ENCODE data around the gene CSMD2. TPM values are rescaled to one million over a fixed set of nuclear protein-coding genes. Genes with fewer than 3 reads are reported as not detected.

Gene CSMD2
- polyA plus RNA-seq, 1 experiment, result 2.3 TPM

DNA sequence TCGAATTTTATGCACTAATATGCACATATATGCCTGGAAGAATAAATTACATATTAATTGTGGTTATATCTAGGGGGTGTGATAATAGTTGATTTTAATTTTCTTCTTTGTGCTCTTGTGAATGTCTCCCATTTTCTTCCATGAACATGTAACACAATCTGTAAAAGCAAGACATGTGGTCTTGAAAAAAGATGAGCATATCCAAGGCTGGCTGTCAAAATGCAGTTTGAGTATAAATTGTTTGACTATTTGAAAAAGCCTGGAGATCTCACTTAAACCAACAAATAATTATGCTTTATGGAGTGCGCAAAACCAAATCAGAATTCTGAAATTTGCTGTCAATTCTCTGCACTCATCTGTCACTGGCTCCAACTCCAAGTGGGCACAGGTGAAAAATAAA lies 157.3 kb downstream of the CSMD2 start:
- Histone ChIP-seq H3K27me3 (ENCODE audit: control insufficient read depth, insufficient read depth, low read length) (no peaks in the 10 kb centered on the region), H3K9me3 (ENCODE audit: control insufficient read depth, insufficient read depth, low read length) (no peaks in the 10 kb centered on the region), H3K4me3 (ENCODE audit: low read depth, low read length) (no peak overlapping the region), H3K27ac (ENCODE audit: low read depth, low read length) (no peak overlapping the region)
- ChIA-PET CTCF (no interaction called here), POLR2A (no interaction called here)
- TF ChIP-seq, protein P1, sequence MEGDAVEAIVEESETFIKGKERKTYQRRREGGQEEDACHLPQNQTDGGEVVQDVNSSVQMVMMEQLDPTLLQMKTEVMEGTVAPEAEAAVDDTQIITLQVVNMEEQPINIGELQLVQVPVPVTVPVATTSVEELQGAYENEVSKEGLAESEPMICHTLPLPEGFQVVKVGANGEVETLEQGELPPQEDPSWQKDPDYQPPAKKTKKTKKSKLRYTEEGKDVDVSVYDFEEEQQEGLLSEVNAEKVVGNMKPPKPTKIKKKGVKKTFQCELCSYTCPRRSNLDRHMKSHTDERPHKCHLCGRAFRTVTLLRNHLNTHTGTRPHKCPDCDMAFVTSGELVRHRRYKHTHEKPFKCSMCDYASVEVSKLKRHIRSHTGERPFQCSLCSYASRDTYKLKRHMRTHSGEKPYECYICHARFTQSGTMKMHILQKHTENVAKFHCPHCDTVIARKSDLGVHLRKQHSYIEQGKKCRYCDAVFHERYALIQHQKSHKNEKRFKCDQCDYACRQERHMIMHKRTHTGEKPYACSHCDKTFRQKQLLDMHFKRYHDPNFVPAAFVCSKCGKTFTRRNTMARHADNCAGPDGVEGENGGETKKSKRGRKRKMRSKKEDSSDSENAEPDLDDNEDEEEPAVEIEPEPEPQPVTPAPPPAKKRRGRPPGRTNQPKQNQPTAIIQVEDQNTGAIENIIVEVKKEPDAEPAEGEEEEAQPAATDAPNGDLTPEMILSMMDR (IDR thresholded peaks at IDR 0.05; ENCODE audit: low read depth, low read length), result no peak
- no peak for DNase-seq (ENCODE audit: low read depth, low spot score)

DNA sequence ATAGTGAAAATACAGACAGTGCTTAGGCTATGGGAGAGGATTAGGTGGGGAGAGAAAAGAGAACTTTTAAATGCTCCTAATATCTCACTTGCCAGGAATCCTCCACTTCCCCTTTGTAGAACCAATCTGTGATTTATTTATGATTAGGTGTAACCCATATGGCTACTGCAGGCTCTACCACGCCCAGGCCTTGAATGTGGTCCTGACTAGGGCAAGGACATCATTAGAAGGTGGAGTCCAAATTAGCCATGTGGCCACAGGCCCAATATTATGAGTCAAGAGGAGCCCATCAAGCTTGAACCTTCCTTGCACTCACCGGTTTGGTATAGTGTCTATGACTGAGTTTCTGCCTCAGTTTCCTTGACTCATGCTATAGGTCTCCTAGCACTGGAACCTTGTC lies 159.7 kb downstream of the CSMD2 start:
- Histone ChIP-seq H3K27me3 (ENCODE audit: control insufficient read depth, insufficient read depth, low read length) (no peaks in the 10 kb centered on the region), H3K27ac (ENCODE audit: low read depth, low read length) (no peak overlapping the region), H3K4me3 (ENCODE audit: low read depth, low read length) (no peak overlapping the region), H3K9me3 (ENCODE audit: control insufficient read depth, insufficient read depth, low read length) (no peaks in the 10 kb centered on the region)
- TF ChIP-seq, protein P1 (IDR thresholded peaks at IDR 0.05; ENCODE audit: low read depth, low read length), result no peak
- CTCF ChIA-PET, result no interaction called here
- DNase-seq (ENCODE audit: low read depth, low spot score), result no peak
- POLR2A ChIA-PET, result no interaction called here

DNA sequence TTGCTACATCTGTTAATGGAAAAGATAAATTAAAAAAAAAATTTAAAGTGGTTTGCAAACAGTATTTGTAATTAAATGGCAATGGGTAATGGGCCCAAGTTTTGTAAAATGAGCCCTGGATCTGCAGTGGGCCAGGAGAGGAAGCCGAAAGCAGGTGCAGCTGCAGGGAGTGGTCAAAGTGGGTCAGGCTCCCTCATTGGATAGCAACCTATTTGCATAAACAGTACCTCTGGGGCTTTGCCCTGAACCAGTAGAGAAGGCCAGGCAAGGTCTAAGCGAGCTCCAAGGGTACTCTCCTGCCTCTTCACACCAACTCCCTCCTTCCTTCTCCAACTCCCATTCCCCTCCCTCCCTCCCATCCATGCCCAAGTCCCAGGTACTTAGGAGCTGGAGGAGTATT lies 162.2 kb downstream of the CSMD2 start:
- ChIA-PET CTCF (interaction anchor here (0.9 to 1.7 kb wide), 2 partner anchors 11 to 370 kb away, joined by 3 to 6 read pairs; no protein-coding TSS in a partner anchor), POLR2A (no interaction called here)
- DNase-seq (ENCODE audit: low read depth, low spot score), result no peak
- Histone ChIP-seq H3K9me3 (ENCODE audit: control insufficient read depth, insufficient read depth, low read length) (no peaks in the 10 kb centered on the region), H3K4me3 (ENCODE audit: low read depth, low read length) (no peak overlapping the region), H3K27ac (ENCODE audit: low read depth, low read length) (no peak overlapping the region), H3K27me3 (ENCODE audit: control insufficient read depth, insufficient read depth, low read length) (no peaks in the 10 kb centered on the region)
- TF ChIP-seq, protein P1 (IDR thresholded peaks at IDR 0.05; ENCODE audit: low read depth, low read length), result no peak

DNA sequence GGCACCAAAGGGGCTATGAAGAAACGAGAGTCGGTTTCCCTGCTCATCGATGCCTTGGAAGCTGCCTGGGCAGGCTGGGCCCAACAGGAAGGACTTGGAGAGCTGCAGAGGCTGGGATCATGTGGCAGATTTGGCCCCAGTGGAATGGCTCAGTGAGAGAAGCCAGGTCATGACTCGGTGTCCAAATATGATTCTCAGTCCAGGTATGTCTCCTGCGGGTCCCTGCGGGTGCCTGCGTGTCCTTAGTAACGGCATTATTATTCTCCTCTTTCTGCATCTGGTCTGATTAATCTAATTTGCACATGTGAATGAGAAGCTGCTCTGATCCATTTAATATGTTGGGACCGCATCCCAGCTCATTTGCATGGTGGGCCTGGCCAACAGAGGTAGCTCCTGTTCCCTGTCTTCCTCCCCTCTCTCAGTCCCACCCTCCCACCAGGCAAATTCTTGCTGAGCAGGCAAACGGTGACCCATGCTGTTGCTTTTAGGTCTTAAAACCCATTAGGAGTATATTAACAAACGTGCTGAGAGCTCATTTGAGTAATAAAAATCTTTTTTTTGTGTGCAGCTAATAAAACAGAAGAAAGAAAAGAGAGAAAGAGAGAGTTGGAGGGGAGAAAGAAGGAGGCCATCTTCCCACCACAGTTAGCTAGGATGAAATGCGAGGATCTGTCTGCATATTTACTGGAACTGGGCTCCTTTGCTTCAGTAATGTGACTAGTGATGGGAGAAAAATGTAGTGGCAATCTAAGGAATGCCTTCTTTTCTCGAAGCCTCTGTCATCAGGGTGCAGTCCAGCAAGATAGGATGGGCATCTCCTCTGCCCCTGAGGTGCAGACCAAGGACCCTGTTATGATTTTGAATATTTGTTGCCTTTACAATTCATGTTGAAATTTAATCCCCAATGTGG lies 167.6 kb downstream of the CSMD2 start:
- no peak for DNase-seq (ENCODE audit: low read depth, low spot score)
- Histone ChIP-seq H3K9me3 (ENCODE audit: control insufficient read depth, insufficient read depth, low read length) (no peaks in the 10 kb centered on the region), H3K4me3 (ENCODE audit: low read depth, low read length) (no peak overlapping the region), H3K27ac (ENCODE audit: low read depth, low read length) (no peak overlapping the region), H3K27me3 (ENCODE audit: control insufficient read depth, insufficient read depth, low read length) (no peaks in the 10 kb centered on the region)
- TF ChIP-seq, protein P1 (IDR thresholded peaks at IDR 0.05; ENCODE audit: low read depth, low read length), result no peak
- ChIA-PET CTCF (interaction anchor here (0.5 to 1.2 kb wide), 2 partner anchors 16 to 113 kb away, joined by 3 to 8 read pairs; no protein-coding TSS in a partner anchor), POLR2A (no interaction called here)

DNA sequence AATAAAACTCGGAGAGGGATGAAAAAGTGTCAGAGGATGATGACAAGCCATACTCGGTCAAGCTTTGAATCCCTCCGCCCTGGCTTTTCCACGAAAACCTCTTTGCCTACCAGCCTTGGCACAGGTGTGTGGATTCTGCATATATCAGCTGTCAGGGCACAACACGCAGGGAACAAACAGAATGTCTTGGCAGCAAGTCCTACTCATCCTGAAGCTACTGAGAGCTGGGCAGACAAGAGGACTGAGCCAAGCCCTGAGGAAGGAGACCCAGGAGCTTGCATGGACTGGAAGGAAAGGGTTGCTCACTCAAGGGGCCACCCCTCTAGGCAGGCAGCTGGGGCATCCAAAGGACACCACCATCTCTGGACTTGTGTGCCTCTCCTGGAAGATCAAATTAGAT lies 168.7 kb downstream of the CSMD2 start:
- POLR2A ChIA-PET, result no interaction called here
- CTCF ChIA-PET, result no interaction called here
- TF ChIP-seq, protein P1 (IDR thresholded peaks at IDR 0.05; ENCODE audit: low read depth, low read length), result no peak

More for the DNA sequence above, 168.7 kb downstream of the CSMD2 start:
- no peak for DNase-seq (ENCODE audit: low read depth, low spot score)
- Histone ChIP-seq H3K27me3 (ENCODE audit: control insufficient read depth, insufficient read depth, low read length) (no peaks in the 10 kb centered on the region), H3K27ac (ENCODE audit: low read depth, low read length) (no peak overlapping the region), H3K9me3 (ENCODE audit: control insufficient read depth, insufficient read depth, low read length) (no peaks in the 10 kb centered on the region), H3K4me3 (ENCODE audit: low read depth, low read length) (no peak overlapping the region)
